CD4-positive, alpha-beta memory T cell (primary cell): ENCODE measurements around the gene C1orf94. TPM values are rescaled to one million over a fixed set of nuclear protein-coding genes. Genes with fewer than 3 reads are reported as not detected.

ENCODE experiments used
- CTCF ChIA-PET: fragments of 350-600 bp; sonication (Branson Sonifier 250); formaldehyde crosslinking; loops from one replicate; lab custom pipeline; 2021; ENCODE audit warnings: inconsistent platforms; ENCODE audit not compliant: partially characterized antibody; lab: Charles Lee
- POLR2A ChIA-PET: fragments of 350-600 bp; sonication (Branson Sonifier 250); formaldehyde crosslinking; loops from one replicate; lab custom pipeline; 2021; ENCODE audit not compliant: partially characterized antibody; lab: Charles Lee
- DNase-seq, 5 donors: peaks; one replicate each; pipeline versions ENCODE4 v3.0.0 to v3.0.0-alpha.2; 2020 to 2022; ENCODE audit warnings: mixed read lengths in 1 of 5
- H3K27ac ChIP-seq: one replicate; pipeline ENCODE4 v1.7.0; 2013; ENCODE audit warnings: low read depth, low read length
- H3K27me3 ChIP-seq: 2 replicates; pipeline ENCODE4 v1.7.0; 2013; ENCODE audit warnings: mild to moderate bottlenecking, low read length, moderate library complexity; ENCODE audit not compliant: insufficient read depth
- H3K36me3 ChIP-seq: 2 replicates; pipeline ENCODE4 v1.7.0; 2013; ENCODE audit warnings: mild to moderate bottlenecking, low read length, moderate library complexity; ENCODE audit not compliant: insufficient read depth
- H3K4me1 ChIP-seq: 2 replicates; pipeline ENCODE4 v1.7.0; 2013; ENCODE audit warnings: mild to moderate bottlenecking, low read length, moderate library complexity; ENCODE audit not compliant: insufficient read depth
- H3K4me3 ChIP-seq, 2 donors: one replicate each; pipeline ENCODE4 v1.7.0; 2013; ENCODE audit warnings: low read length in 2 of 2, mild to moderate bottlenecking in 1 of 2
- H3K9me3 ChIP-seq, 2 donors: one replicate each; pipeline ENCODE4 v1.7.0; 2013; ENCODE audit warnings: low read length in 2 of 2, control low read depth in 1 of 2; ENCODE audit not compliant: control insufficient read depth in 1 of 2
- H3K27ac Mint-ChIP-seq, 7 donors: one replicate each; pipeline ENCODE4 v1.8.0; 2020 to 2021; ENCODE audit warnings: mixed read lengths in 7 of 7, mild to moderate bottlenecking in 6 of 7, inconsistent platforms in 3 of 7, moderate library complexity in 3 of 7
- H3K27me3 Mint-ChIP-seq, 2 donors: one replicate each; pipeline ENCODE4 v1.8.0; 2020 to 2021; ENCODE audit warnings: mixed read lengths in 2 of 2
- H3K36me3 Mint-ChIP-seq, 2 donors: one replicate each; pipeline ENCODE4 v1.8.0; 2020 to 2021; ENCODE audit warnings: mixed read lengths in 2 of 2, inconsistent platforms in 1 of 2, mild to moderate bottlenecking in 1 of 2
- H3K4me1 Mint-ChIP-seq, 4 donors: one replicate each; pipeline ENCODE4 v1.8.0; 2020 to 2021; ENCODE audit warnings: mixed read lengths in 4 of 4, mild to moderate bottlenecking in 1 of 4
- H3K4me3 Mint-ChIP-seq, 8 donors: one replicate each; pipeline ENCODE4 v1.8.0; 2020 to 2021; ENCODE audit warnings: mixed read lengths in 8 of 8, mild to moderate bottlenecking in 7 of 8, moderate library complexity in 6 of 8, inconsistent platforms in 3 of 8
- H3K9me3 Mint-ChIP-seq, 8 donors: one replicate each; pipeline ENCODE4 v1.8.0; 2020 to 2021; ENCODE audit warnings: mixed read lengths in 8 of 8, mild to moderate bottlenecking in 5 of 8, inconsistent platforms in 3 of 8, moderate library complexity in 1 of 8
- intact Hi-C: fragments of 100-400 bp; cut with micrococcal nuclease; formaldehyde crosslinking; loops from one replicate; pipeline ENCODE4 v1.15.1; 2023
- polyA plus RNA-seq, 2 donors: library from polyadenylated mRNA; unstranded; fragments of 300-500 nt; fragmentation: Illumina TruSeq; gene quantifications; one replicate each; pipeline ENCODE4 v1.2.3, GENCODE V29; 2021
- total RNA-seq, 2 experiments: library from RNA; stranded (reverse); gene quantifications; one replicate each; pipeline ENCODE4 v1.2.3, GENCODE V29; 2021

Gene C1orf94
- total and polyA plus RNA-seq, 4 experiments from 2014 or later = not detected

- Mint-ChIP-seq H3K4me1 (no peaks in the 10 kb centered on the region), H3K9me3 (no peaks in the 10 kb centered on the region), H3K27me3 (peaks cover 10 to 26% of the 10 kb centered on the region in 2 donors), H3K4me3 (no peak overlapping the region), H3K27ac (no peak overlapping the region), H3K36me3 (no peaks in the 10 kb centered on the region)
- DNase-seq = no peak
- H3K27ac ChIP-seq = no peak overlapping the region
- intact Hi-C loops = no loop called here
- no peak overlapping the region for H3K4me3 ChIP-seq
- H3K36me3 ChIP-seq = no peaks in the 10 kb centered on the region
- ChIA-PET CTCF (no interaction called here), POLR2A (no interaction called here)
- H3K9me3 ChIP-seq = no peaks in the 10 kb centered on the region
- no peaks in the 10 kb centered on the region for H3K4me1 ChIP-seq
- no peaks in the 10 kb centered on the region for H3K27me3 ChIP-seq
Observed at GRCh38 chr1:34155860-34156259, 20.8 kb upstream of the C1orf94 start.

DNA sequence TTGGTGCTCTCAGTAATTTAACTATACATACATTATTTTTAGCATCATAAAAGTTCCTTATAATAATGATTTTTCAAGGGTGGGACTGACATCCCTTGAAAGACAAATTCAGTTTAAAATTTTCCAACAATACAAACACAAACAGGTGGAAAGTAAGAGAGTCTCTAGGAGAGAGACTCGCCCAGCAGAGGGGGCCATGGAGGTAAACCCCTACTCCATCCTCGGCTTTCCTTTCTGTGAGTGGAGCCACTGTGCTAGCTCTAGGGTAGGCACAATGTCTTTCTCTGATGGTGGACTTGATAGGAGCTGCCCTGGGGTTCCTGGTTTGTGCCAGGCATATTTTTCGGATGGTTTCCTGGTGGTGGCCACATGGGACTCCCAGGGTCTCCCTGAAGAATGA is 20.0 kb upstream of the C1orf94 start:
- no peaks in the 10 kb centered on the region for H3K36me3 Mint-ChIP-seq
- DNase-seq = no peak
- intact Hi-C loops = no loop called here
- no peak overlapping the region for H3K27ac ChIP-seq
- no peaks in the 10 kb centered on the region for H3K4me1 ChIP-seq
- H3K27me3 ChIP-seq = no peaks in the 10 kb centered on the region
- H3K4me1 Mint-ChIP-seq = peaks cover 0 to 6% (median 5%) of the 10 kb centered on the region in 4 donors
- H3K27ac Mint-ChIP-seq = no peak overlapping the region
- no peak overlapping the region for H3K4me3 Mint-ChIP-seq
- CTCF ChIA-PET = no interaction called here
- no peaks in the 10 kb centered on the region for H3K36me3 ChIP-seq
- H3K9me3 ChIP-seq = no peaks in the 10 kb centered on the region
- no peak overlapping the region for H3K4me3 ChIP-seq
- peaks cover 0 to 6% (median 0%) of the 10 kb centered on the region in 8 donors for H3K9me3 Mint-ChIP-seq
- POLR2A ChIA-PET = no interaction called here
- peaks cover 19 to 32% of the 10 kb centered on the region in 2 donors for H3K27me3 Mint-ChIP-seq

DNA sequence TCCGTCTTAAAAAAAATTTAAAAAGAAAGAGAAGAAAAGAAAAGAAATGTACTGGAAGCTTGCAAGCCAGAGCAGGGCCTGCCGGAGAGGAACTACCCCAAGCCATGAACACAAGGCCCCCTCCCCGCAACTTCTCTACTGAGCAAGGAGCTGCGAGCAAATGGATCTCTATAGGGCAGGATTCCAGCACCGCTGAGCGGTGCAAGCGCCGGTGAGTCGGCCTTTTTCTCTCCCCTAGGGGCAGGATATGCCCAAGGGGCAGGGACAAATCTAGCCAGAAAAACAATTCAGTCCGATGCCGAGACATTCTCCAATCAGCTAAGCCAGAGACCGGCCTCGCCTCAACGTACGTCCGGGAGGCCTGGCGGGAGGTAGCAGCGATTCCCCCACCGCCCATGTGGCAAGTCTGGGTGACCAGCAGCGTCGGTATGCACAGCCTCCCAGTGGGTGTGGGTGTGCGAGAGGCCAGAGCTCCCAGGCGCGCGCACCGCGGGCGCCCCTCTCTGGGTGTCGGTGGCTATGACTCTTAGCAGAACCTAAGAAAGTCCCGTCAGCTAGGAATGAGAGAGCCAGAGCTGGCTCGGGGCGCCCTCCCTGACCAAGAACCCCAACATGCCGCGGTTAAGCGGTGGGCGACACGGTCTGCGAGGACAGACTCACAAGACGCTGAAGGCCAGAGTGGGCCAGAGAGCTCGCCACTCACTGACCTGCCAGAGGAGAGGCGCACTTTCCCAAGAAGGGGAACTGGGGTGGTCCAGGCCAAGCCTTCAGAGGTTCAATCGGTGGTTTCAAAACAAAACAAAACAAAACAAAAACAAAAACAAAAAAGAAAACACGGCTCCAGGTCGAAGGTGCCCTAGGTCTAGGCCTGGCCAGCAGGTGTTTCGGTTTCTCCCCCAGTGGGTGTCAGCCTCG is 13.6 kb upstream of the C1orf94 start:
- DNase-seq = no peak
- Histone ChIP-seq H3K27ac (no peak overlapping the region), H3K36me3 (no peaks in the 10 kb centered on the region), H3K9me3 (no peaks in the 10 kb centered on the region), H3K4me1 (peaks cover 5% of the 10 kb centered on the region), H3K4me3 (no peak overlapping the region), H3K27me3 (peaks cover 3% of the 10 kb centered on the region)
- peaks cover 37 to 41% of the 10 kb centered on the region in 2 donors for H3K27me3 Mint-ChIP-seq
- peaks cover 0 to 6% (median 0%) of the 10 kb centered on the region in 8 donors for H3K9me3 Mint-ChIP-seq
- H3K36me3 Mint-ChIP-seq = no peaks in the 10 kb centered on the region
- peaks cover 6 to 21% (median 10%) of the 10 kb centered on the region in 4 donors for H3K4me1 Mint-ChIP-seq
- peak overlapping the region in 6 of 8 donors; percentile 6 to 63 (median 50) for H3K4me3 Mint-ChIP-seq
- CTCF ChIA-PET = no interaction called here
- H3K27ac Mint-ChIP-seq = no peak overlapping the region
- intact Hi-C loops = no loop called here
- POLR2A ChIA-PET = no interaction called here

DNA sequence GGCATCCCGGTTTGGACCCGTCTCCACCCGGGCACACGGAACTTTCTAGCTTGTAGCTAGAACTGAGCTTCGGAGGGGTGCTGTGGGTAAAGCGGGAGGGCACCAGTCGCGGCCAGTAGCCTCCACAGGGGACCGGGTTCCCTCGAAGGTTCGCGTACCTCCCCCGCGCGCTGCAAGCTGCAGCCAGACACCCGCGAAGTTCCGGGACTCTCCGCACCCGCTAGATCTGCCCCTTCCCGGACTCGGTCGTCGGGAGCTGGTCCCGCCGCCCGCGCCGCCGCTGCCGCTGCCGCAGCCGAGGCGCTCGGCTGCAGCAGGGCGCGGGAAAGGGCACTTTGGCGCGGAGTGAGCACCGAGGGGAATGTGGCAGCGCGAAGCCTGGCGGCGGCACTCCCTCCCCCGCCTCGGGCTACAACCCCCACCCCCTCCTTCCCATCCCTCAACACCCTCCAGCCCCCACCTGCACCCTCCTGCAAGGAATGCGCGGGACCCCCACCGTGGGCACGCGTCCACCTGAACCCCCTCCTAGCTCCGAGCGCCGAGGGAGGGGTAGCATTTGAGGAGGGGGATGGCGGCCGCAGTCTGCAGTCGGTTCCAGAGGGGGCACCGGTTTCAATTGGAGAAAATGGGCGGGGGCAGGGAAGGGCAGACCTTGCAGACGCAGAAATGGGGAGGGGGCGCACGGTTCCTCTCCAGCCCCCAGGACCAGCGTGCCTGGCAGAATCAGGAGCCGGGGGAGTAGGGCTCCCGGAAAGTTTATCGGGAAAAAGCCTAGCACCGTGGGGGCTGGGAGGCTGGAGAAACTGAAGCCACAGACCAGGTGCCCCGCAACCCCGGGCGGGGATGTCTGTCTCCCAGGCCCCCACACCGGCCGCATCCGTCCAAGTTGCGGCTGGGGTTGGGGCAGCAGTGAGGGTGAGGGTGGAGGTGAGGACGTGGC is 12.6 kb upstream of the C1orf94 start:
- intact Hi-C loops = no loop called here
- no peak overlapping the region for H3K27ac Mint-ChIP-seq
- peaks cover 6 to 21% (median 10%) of the 10 kb centered on the region in 4 donors for H3K4me1 Mint-ChIP-seq
- peaks cover 0 to 6% (median 0%) of the 10 kb centered on the region in 8 donors for H3K9me3 Mint-ChIP-seq
- ChIA-PET POLR2A (no interaction called here), CTCF (no interaction called here)
- DNase-seq = no peak
- Histone ChIP-seq H3K4me1 (peaks cover 5% of the 10 kb centered on the region), H3K27ac (no peak overlapping the region), H3K36me3 (no peaks in the 10 kb centered on the region), H3K9me3 (no peaks in the 10 kb centered on the region), H3K27me3 (peaks cover 3% of the 10 kb centered on the region), H3K4me3 (no peak overlapping the region)
- H3K27me3 Mint-ChIP-seq = peaks cover 39 to 48% of the 10 kb centered on the region in 2 donors
- no peaks in the 10 kb centered on the region for H3K36me3 Mint-ChIP-seq
- H3K4me3 Mint-ChIP-seq = peak overlapping the region in 3 of 8 donors; percentile 43 to 62 (median 58)

DNA sequence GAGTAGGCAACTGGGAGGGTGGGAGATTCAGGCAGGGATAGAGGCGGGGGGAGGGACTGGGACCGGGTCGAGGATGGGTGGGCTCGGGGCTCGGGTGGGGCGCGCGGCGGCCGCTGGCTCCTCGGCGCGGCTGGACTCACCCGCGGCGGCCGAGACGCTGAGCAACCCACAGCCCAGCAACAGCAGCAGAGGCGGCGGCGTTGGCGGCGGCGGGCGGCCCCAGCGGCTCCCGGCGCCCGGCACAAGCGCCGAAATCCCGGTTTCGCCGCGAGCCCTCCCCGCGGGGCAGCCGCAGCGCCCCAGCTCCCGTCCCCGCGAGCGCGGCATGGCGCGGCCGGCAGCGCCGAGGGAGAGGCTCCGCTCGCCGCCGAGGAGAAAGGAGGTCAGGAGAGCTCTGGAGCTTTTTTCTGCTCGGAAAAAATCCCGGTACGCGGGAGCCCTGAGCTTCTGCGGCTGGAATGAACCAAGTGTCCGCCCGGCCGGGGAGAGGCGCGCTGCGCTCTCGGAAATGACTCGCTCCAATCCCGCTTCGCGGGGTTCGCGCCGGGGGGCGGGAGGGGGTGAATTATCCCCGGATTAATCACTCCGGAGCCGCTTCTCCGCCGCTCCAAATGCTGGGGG is 11.8 kb upstream of the C1orf94 start, which contains the start of gene CSMD2:
Gene CSMD2, minus strand, starts transcription at position 460 of the 621 bp plus-strand sequence. Its CDS starts 133 bp downstream, at position 327.
- ChIA-PET CTCF (no interaction called here), POLR2A (no interaction called here)
- peaks cover 5% of the 10 kb centered on the region for H3K4me1 ChIP-seq
- no peak for DNase-seq
- no peaks in the 10 kb centered on the region for H3K36me3 ChIP-seq
- Mint-ChIP-seq H3K9me3 (peaks cover 0 to 6% (median 0%) of the 10 kb centered on the region in 8 donors), H3K4me1 (peaks cover 6 to 21% (median 10%) of the 10 kb centered on the region in 4 donors), H3K27me3 (peaks cover 45 to 51% of the 10 kb centered on the region in 2 donors), H3K4me3 (peak within 1 kb of the TSS in 4 of 8 donors; percentile 1 to 76 (median 22)), H3K36me3 (no peaks in the 10 kb centered on the region), H3K27ac (no peak within 1 kb of the TSS)
- peaks cover 3% of the 10 kb centered on the region for H3K27me3 ChIP-seq
- H3K9me3 ChIP-seq = no peaks in the 10 kb centered on the region
- H3K27ac ChIP-seq = no peak within 1 kb of the TSS
- H3K4me3 ChIP-seq = no peak within 1 kb of the TSS
- intact Hi-C loops = no loop called here

- H3K4me3 ChIP-seq = no peak overlapping the region
- no peaks in the 10 kb centered on the region for H3K9me3 ChIP-seq
- H3K9me3 Mint-ChIP-seq = peaks cover 0 to 6% (median 0%) of the 10 kb centered on the region in 8 donors
- no peak overlapping the region for H3K27ac Mint-ChIP-seq
- no peaks in the 10 kb centered on the region for H3K36me3 Mint-ChIP-seq
- DNase-seq = no peak
- H3K27me3 ChIP-seq = peaks cover 3% of the 10 kb centered on the region
- intact Hi-C loops = no loop called here
- peaks cover 45 to 46% of the 10 kb centered on the region in 2 donors for H3K27me3 Mint-ChIP-seq
- peaks cover 6 to 21% (median 10%) of the 10 kb centered on the region in 4 donors for H3K4me1 Mint-ChIP-seq
- peaks cover 5% of the 10 kb centered on the region for H3K4me1 ChIP-seq
- CTCF ChIA-PET = no interaction called here
- H3K27ac ChIP-seq = no peak overlapping the region
- POLR2A ChIA-PET = no interaction called here
- peak overlapping the region in 4 of 8 donors; percentile 1 to 76 (median 22) for H3K4me3 Mint-ChIP-seq
- H3K36me3 ChIP-seq = no peaks in the 10 kb centered on the region
Observed at GRCh38 chr1:34165422-34165921, 11.2 kb upstream of the C1orf94 start.
